Measurements from ENCODE around the gene ADAMTS12.

DNA sequence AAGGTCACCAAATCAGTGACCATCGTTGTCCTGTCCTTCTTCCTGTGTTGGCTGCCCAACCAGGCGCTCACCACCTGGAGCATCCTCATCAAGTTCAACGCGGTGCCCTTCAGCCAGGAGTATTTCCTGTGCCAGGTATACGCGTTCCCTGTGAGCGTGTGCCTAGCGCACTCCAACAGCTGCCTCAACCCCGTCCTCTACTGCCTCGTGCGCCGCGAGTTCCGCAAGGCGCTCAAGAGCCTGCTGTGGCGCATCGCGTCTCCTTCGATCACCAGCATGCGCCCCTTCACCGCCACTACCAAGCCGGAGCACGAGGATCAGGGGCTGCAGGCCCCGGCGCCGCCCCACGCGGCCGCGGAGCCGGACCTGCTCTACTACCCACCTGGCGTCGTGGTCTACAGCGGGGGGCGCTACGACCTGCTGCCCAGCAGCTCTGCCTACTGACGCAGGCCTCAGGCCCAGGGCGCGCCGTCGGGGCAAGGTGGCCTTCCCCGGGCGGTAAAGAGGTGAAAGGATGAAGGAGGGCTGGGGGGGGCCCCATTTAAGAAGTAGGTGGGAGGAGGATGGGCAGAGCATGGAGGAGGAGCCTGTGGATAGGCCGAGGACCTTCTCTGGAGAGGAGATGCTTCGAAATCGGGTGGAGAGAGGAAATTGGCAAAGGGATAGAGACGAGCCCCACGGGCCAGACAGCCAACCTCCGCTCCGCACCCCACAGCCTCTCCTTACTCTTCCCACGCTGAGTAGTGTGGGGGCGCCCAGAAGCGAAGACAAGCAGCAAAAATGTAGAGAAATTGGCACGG is 46.1 kb upstream of the ADAMTS12 start:
- TF ChIP-seq CTCF (IDR thresholded peaks at IDR 0.05): no peak
- no peak for TF ChIP-seq ZFX (IDR thresholded peaks at IDR 0.05; ENCODE audit: borderline replicate concordance)
